IMR-90 (cell line): ENCODE data around the gene BRIP1.

Source experiments
- CEBPB ChIP-seq: IDR thresholded peaks from 2 replicates; pipeline ENCODE4 v1.6.1; 2012; ENCODE audit warnings: low read depth, low read length, improper control_type of control experiment
- CTCF ChIP-seq: conservative IDR thresholded peaks from 2 replicates; pipeline ENCODE4 v1.5.1; 2012; ENCODE audit warnings: mild to moderate bottlenecking, low read depth, low read length, improper control_type of control experiment
- ELK1 ChIP-seq: fragments of 150-350 bp; IDR thresholded peaks from 2 replicates; pipeline ENCODE4 v1.6.1; 2016; ENCODE audit warnings: low read depth, mild to moderate bottlenecking, low read length, moderate library complexity, borderline replicate concordance
- MAFK ChIP-seq: IDR thresholded peaks from 2 replicates; pipeline ENCODE4 v1.6.1; 2012; ENCODE audit warnings: low read depth, low read length, improper control_type of control experiment
- MXI1 ChIP-seq: IDR thresholded peaks from 2 replicates; pipeline ENCODE4 v1.6.1; 2012; ENCODE audit warnings: low read depth, mild to moderate bottlenecking, low read length, moderate library complexity, borderline replicate concordance
- POLR2A ChIP-seq: IDR thresholded peaks from 2 replicates; pipeline ENCODE4 v1.6.1; 2012; ENCODE audit warnings: mild to moderate bottlenecking, low read depth, low read length
- RAD21 ChIP-seq: IDR thresholded peaks from 2 replicates; pipeline ENCODE4 v1.6.1; 2012; ENCODE audit warnings: low read length, improper control_type of control experiment
- RCOR1 ChIP-seq: IDR thresholded peaks from 2 replicates; pipeline ENCODE4 v1.6.1; 2012; ENCODE audit warnings: mild to moderate bottlenecking, low read length, improper control_type of control experiment; ENCODE audit not compliant: insufficient replicate concordance
- RFX5 ChIP-seq: IDR thresholded peaks from 2 replicates; pipeline ENCODE4 v1.8.0; 2012; ENCODE audit warnings: low read depth, mild to moderate bottlenecking, low read length, moderate library complexity
- SMC3 ChIP-seq: fragments of 150-350 bp; IDR thresholded peaks from 2 replicates; pipeline ENCODE4 v1.6.1; 2016; ENCODE audit warnings: low read depth, mild to moderate bottlenecking, antibody characterized with exemption, low read length, moderate library complexity
- USF2 ChIP-seq: fragments of 150-350 bp; IDR thresholded peaks from 2 replicates; pipeline ENCODE4 v1.6.1; 2017; ENCODE audit warnings: mild to moderate bottlenecking, antibody characterized with exemption, low read length, low read depth

GRCh38 chr17:61837175-61838051 is 25.9 kb downstream of the BRIP1 start:
- TF ChIP-seq CTCF (peak; percentile 94), POLR2A (no peak), ELK1 (no peak), RAD21 (peak; percentile 95), USF2 (no peak), MAFK (no peak), CEBPB (no peak), SMC3 (peak; percentile 95), MXI1 (no peak), RFX5 (no peak), RCOR1 (no peak)
